Neural cell (in vitro differentiated cells): ENCODE measurements around the gene BCKDHB. TPM values are rescaled to one million over a fixed set of nuclear protein-coding genes. Genes with fewer than 3 reads are reported as not detected.

Source experiments
- H2AFZ ChIP-seq: fragments of 200-600, 300-800 bp; sonication (generic), shearing (Covaris generic); 2 replicates; pipeline ENCODE4 v1.6.0; 2014; ENCODE audit warnings: low read depth, mild to moderate bottlenecking, antibody characterized with exemption, low read length, moderate library complexity
- H3F3A ChIP-seq: fragments of 200-600 bp; shearing (Covaris generic); 2 replicates; pipeline ENCODE4 v1.6.1; 2016; ENCODE audit warnings: mild to moderate bottlenecking, moderate library complexity, mixed read lengths, antibody characterized with exemption, low read length; ENCODE audit not compliant: insufficient read depth, poor library complexity, severe bottlenecking
- H3K27ac ChIP-seq: fragments of 200-600, 300-800 bp; sonication (generic), shearing (Covaris generic); 2 replicates; pipeline ENCODE4 v1.5.1; 2014; ENCODE audit warnings: mild to moderate bottlenecking, low read length, moderate library complexity
- H3K27me3 ChIP-seq: fragments of 300-800, 200-600 bp; sonication (generic), shearing (Covaris generic); 2 replicates; pipeline ENCODE4 v1.6.0; 2014; ENCODE audit warnings: mild to moderate bottlenecking, low read depth, low read length, moderate library complexity; ENCODE audit not compliant: insufficient read depth
- H3K36me3 ChIP-seq: fragments of 300-800, 200-600 bp; sonication (generic), shearing (Covaris generic); 2 replicates; pipeline ENCODE4 v1.5.1; 2014; ENCODE audit warnings: mild to moderate bottlenecking, antibody characterized with exemption, low read length, moderate library complexity; ENCODE audit not compliant: insufficient read depth
- H3K4me2 ChIP-seq: fragments of 300-800, 200-600 bp; sonication (generic), shearing (Covaris generic); 2 replicates; pipeline ENCODE4 v1.6.0; 2014; ENCODE audit warnings: mild to moderate bottlenecking, low read length
- H3K4me3 ChIP-seq: fragments of 300-800, 200-600 bp; sonication (generic), shearing (Covaris generic); 2 replicates; pipeline ENCODE4 v1.5.1; 2014; ENCODE audit warnings: mild to moderate bottlenecking, low read length, moderate library complexity
- H3K79me2 ChIP-seq: fragments of 200-600 bp; shearing (Covaris generic); replicated peaks from 2 replicates; pipeline ENCODE4 v1.6.0; 2014; ENCODE audit warnings: mild to moderate bottlenecking, low read length, moderate library complexity; ENCODE audit not compliant: insufficient read depth
- H3K9ac ChIP-seq: fragments of 300-800, 200-600 bp; sonication (generic), shearing (Covaris generic); 2 replicates; pipeline ENCODE4 v1.6.1; 2016; ENCODE audit warnings: mild to moderate bottlenecking, low read length, mixed read lengths
- H3K9me2 ChIP-seq: fragments of 200-600 bp; shearing (Covaris generic); 2 replicates; pipeline ENCODE4 v1.6.1; 2016; ENCODE audit warnings: mild to moderate bottlenecking, low read length, mixed read lengths; ENCODE audit not compliant: insufficient read depth
- H3K9me3 ChIP-seq: fragments of 200-600, 300-800 bp; sonication (generic), shearing (Covaris generic); 2 replicates; pipeline ENCODE4 v1.6.1; 2016; ENCODE audit warnings: mild to moderate bottlenecking, mixed run types, low read length, moderate library complexity, mixed read lengths
- H4K20me1 ChIP-seq: fragments of 200-600 bp; shearing (Covaris generic); 2 replicates; pipeline ENCODE4 v1.6.1; 2016; ENCODE audit warnings: mild to moderate bottlenecking, mixed run types; ENCODE audit not compliant: insufficient read depth
- EP300 ChIP-seq: fragments of 450-650 bp; conservative IDR thresholded peaks from 2 replicates; pipeline ENCODE4 v1.6.1; 2014; ENCODE audit warnings: antibody characterized with exemption, mild to moderate bottlenecking, moderate library complexity; ENCODE audit not compliant: poor library complexity, severe bottlenecking
- MXI1 ChIP-seq: fragments of 450-650 bp; conservative IDR thresholded peaks from 2 replicates; pipeline ENCODE4 v1.6.1; 2014; ENCODE audit warnings: antibody characterized with exemption, mild to moderate bottlenecking; ENCODE audit not compliant: poor library complexity, severe bottlenecking
- POLR2AphosphoS5 ChIP-seq: IDR thresholded peaks from 2 replicates; pipeline ENCODE4 v1.6.1; 2012
- RAD21 ChIP-seq: fragments of 450-650 bp; conservative IDR thresholded peaks from 2 replicates; pipeline ENCODE4 v1.6.1; 2014; ENCODE audit warnings: antibody characterized with exemption, mild to moderate bottlenecking, moderate library complexity
- SMC3 ChIP-seq: fragments of 450-650 bp; conservative IDR thresholded peaks from 2 replicates; pipeline ENCODE4 v1.6.1; 2014; ENCODE audit warnings: antibody characterized with exemption, mild to moderate bottlenecking, moderate library complexity; ENCODE audit not compliant: poor library complexity
- TAF1 ChIP-seq: IDR thresholded peaks from 2 replicates; pipeline ENCODE4 v1.6.1; 2012; ENCODE audit warnings: low read depth
- polyA plus RNA-seq: library from polyadenylated mRNA; depleted of rRNA; stranded (reverse); fragments of >200 nt; gene quantifications from 2 replicates; pipeline ENCODE4 v1.2.3, GENCODE V29; 2014
- TF ChIP-seq, protein P1 (sequence below): IDR thresholded peaks from 2 replicates; pipeline ENCODE4 v1.6.1; 2012; ENCODE audit warnings: borderline replicate concordance
- TF ChIP-seq, protein P2 (sequence below): fragments of 450-650 bp; IDR thresholded peaks from 2 replicates; pipeline ENCODE4 v1.5.1; 2014; ENCODE audit warnings: antibody characterized with exemption, mild to moderate bottlenecking, moderate library complexity; ENCODE audit not compliant: poor library complexity, severe bottlenecking

The BCKDHB gene
- polyA plus RNA-seq, 1 donor from 2014 or later: 16.1 TPM

DNA sequence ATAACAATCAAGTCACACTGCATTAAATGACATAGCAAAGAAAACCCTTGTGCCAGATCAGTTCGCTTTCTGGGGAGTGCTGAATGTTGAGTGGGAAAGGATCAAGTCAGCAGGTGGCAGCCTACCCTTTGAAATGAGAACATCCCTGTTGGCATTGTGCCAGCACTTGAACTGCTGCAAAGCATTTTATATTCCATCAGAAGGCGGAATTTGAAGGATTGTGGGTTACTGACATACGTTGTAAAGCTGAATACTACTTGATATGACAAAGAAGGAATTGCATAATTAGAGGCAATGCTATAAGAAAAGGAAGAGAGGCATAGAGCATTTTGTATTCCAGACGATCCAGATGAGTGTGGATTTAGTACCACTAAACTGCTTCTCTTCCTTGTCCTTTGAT is 26.5 kb downstream of the BCKDHB start:
- no peaks in the 10 kb centered on the region for H4K20me1 ChIP-seq
- peaks cover 4% of the 10 kb centered on the region for H3K36me3 ChIP-seq

DNA sequence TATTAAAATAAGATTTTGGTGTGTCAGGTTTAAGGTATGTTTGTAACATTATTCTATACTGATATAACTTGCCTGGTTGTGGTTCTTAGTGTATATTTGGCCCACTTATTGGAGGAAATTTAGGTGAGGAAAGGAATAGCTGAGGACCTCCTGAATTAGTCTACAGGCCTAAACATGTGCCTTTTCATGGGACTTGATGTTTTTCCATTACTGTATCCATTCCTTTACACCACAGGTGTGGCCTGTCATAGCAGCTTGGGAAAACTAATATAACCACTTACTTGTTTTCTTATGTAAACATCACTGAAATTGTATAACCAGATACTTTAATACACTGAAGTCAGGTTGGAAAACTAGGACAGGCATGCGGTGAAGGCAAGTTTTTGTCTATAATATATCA is 27.6 kb downstream of the BCKDHB start:
- no peaks in the 10 kb centered on the region for H4K20me1 ChIP-seq
- no peaks in the 10 kb centered on the region for H3K9me3 ChIP-seq
- no peak overlapping the region for H3K4me3 ChIP-seq
- H3K4me2 ChIP-seq: no peak overlapping the region
- no peaks in the 10 kb centered on the region for H3K27me3 ChIP-seq
- no peak overlapping the region for H2AFZ ChIP-seq
- no peaks in the 10 kb centered on the region for H3F3A ChIP-seq
- H3K9me2 ChIP-seq: no peaks in the 10 kb centered on the region
- no peak overlapping the region for H3K27ac ChIP-seq
- peaks cover 4% of the 10 kb centered on the region for H3K36me3 ChIP-seq
- TF ChIP-seq, protein P1, sequence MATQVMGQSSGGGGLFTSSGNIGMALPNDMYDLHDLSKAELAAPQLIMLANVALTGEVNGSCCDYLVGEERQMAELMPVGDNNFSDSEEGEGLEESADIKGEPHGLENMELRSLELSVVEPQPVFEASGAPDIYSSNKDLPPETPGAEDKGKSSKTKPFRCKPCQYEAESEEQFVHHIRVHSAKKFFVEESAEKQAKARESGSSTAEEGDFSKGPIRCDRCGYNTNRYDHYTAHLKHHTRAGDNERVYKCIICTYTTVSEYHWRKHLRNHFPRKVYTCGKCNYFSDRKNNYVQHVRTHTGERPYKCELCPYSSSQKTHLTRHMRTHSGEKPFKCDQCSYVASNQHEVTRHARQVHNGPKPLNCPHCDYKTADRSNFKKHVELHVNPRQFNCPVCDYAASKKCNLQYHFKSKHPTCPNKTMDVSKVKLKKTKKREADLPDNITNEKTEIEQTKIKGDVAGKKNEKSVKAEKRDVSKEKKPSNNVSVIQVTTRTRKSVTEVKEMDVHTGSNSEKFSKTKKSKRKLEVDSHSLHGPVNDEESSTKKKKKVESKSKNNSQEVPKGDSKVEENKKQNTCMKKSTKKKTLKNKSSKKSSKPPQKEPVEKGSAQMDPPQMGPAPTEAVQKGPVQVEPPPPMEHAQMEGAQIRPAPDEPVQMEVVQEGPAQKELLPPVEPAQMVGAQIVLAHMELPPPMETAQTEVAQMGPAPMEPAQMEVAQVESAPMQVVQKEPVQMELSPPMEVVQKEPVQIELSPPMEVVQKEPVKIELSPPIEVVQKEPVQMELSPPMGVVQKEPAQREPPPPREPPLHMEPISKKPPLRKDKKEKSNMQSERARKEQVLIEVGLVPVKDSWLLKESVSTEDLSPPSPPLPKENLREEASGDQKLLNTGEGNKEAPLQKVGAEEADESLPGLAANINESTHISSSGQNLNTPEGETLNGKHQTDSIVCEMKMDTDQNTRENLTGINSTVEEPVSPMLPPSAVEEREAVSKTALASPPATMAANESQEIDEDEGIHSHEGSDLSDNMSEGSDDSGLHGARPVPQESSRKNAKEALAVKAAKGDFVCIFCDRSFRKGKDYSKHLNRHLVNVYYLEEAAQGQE: no peak
- no peak for TF ChIP-seq TAF1
- H3K79me2 ChIP-seq: no peaks in the 10 kb centered on the region
- H3K9ac ChIP-seq: no peak overlapping the region

More for the DNA sequence above, 26.5 kb downstream of the BCKDHB start:
- TF ChIP-seq POLR2AphosphoS5: no peak
- TF ChIP-seq RAD21: peak; percentile 93
- peak; percentile 94 for TF ChIP-seq SMC3
- TF ChIP-seq, protein P1: peak; percentile 66
- peak; percentile 49 for TF ChIP-seq EP300
- TF ChIP-seq MXI1: peak; percentile 24
- no peak for TF ChIP-seq TAF1
- TF ChIP-seq, protein P2, sequence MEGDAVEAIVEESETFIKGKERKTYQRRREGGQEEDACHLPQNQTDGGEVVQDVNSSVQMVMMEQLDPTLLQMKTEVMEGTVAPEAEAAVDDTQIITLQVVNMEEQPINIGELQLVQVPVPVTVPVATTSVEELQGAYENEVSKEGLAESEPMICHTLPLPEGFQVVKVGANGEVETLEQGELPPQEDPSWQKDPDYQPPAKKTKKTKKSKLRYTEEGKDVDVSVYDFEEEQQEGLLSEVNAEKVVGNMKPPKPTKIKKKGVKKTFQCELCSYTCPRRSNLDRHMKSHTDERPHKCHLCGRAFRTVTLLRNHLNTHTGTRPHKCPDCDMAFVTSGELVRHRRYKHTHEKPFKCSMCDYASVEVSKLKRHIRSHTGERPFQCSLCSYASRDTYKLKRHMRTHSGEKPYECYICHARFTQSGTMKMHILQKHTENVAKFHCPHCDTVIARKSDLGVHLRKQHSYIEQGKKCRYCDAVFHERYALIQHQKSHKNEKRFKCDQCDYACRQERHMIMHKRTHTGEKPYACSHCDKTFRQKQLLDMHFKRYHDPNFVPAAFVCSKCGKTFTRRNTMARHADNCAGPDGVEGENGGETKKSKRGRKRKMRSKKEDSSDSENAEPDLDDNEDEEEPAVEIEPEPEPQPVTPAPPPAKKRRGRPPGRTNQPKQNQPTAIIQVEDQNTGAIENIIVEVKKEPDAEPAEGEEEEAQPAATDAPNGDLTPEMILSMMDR: peak; percentile 88
- Histone ChIP-seq H3K4me3 (peak overlapping the region; percentile 22), H3K27ac (peak overlapping the region; percentile 67), H3K4me2 (no peak overlapping the region), H3K9me2 (no peaks in the 10 kb centered on the region), H3K27me3 (no peaks in the 10 kb centered on the region), H3F3A (no peaks in the 10 kb centered on the region), H3K9me3 (no peaks in the 10 kb centered on the region), H3K9ac (peak overlapping the region; percentile 39), H2AFZ (peak overlapping the region; percentile 1), H3K79me2 (no peaks in the 10 kb centered on the region)
